K562 (cell line): ENCODE data around the gene CHN2. TPM values are rescaled to one million over a fixed set of nuclear protein-coding genes. Genes with fewer than 3 reads are reported as not detected.

Experiments used
- ATAC-seq: fragments of 200-7000 bp; cut with Tn5 transposase; 3 replicates; pipeline ENCODE4 v1.9.1; 2020; ENCODE audit warnings: moderate library complexity
- BruUV-seq: library from RNA; stranded (reverse); fragments of 400-500 nt; replicated peaks from 2 replicates; lab custom pipeline; 2021; lab: Mats Ljungman, UMichigan
- CTCF ChIA-PET: fragments of 300-600 bp; formaldehyde crosslinking; extraction: SDS; loops from one replicate; lab custom pipeline; 2021; ENCODE audit warnings: low intra/inter-chr PET ratio; lab: Yijun Ruan, JAX
- POLR2A ChIA-PET: fragments of 300-600, 350-650 bp; sonication (Branson Sonifier 250); formaldehyde crosslinking; extraction: SDS; loops from one replicate; lab custom pipeline; 2021; ENCODE audit warnings: antibody characterized with exemption, inconsistent platforms; lab: Yijun Ruan, JAX
- DNase-seq, 4 experiments: peaks; one replicate each; pipeline versions ENCODE4 v3.0.0 to v3.0.0-alpha.2; 2011 to 2018; ENCODE audit warnings: low spot score in 3 of 4, mixed read lengths in 3 of 4; ENCODE audit errors: extremely low read depth in 1 of 4
- FAIRE-seq: peaks from 2 replicates; lab custom pipeline; 2011; peaks lifted over from hg19 to GRCh38; lab: Jason Lieb, UNC
- H2AFZ ChIP-seq: 2 replicates; pipeline ENCODE4 v1.6.0; 2011; ENCODE audit warnings: low read depth, low read length, control low read depth, inconsistent platforms
- H3K27ac ChIP-seq: fragments of 200-600 bp; 3 replicates; pipeline ENCODE4 v1.8.0; 2011; ENCODE audit warnings: low read depth, mild to moderate bottlenecking, control low read depth, inconsistent platforms, low read length, moderate library complexity, mixed read lengths; ENCODE audit errors: extremely low read depth
- H3K27me3 ChIP-seq, 2 experiments: fragments of 300-600 bp in 1 of 2; 2 replicates in 1 of 2; 3 replicates in 1 of 2; pipeline versions ENCODE4 v1.6.0 to v1.8.0; 2011; ENCODE audit warnings: inconsistent platforms in 2 of 2, low read length in 2 of 2, mild to moderate bottlenecking in 1 of 2, mixed read lengths in 1 of 2, moderate library complexity in 1 of 2; ENCODE audit not compliant: control insufficient read depth in 2 of 2, insufficient read depth in 2 of 2
- H3K36me3 ChIP-seq: fragments of 300-600 bp; 3 replicates; pipeline ENCODE4 v1.8.0; 2011; ENCODE audit warnings: mild to moderate bottlenecking, low read length, inconsistent platforms; ENCODE audit not compliant: control insufficient read depth, insufficient read depth
- H3K4me1 ChIP-seq, 2 experiments: fragments of 200-600 bp in 1 of 2; replicated peaks in 1 of 2; 2 replicates in 1 of 2; 3 replicates in 1 of 2; pipeline versions ENCODE4 v1.5.1 to v1.8.0; 2011; ENCODE audit warnings: inconsistent platforms in 2 of 2, low read length in 2 of 2, mild to moderate bottlenecking in 1 of 2, mixed read lengths in 1 of 2, moderate library complexity in 1 of 2; ENCODE audit not compliant: control insufficient read depth in 2 of 2, insufficient read depth in 2 of 2
- H3K4me2 ChIP-seq: 2 replicates; pipeline ENCODE4 v1.6.1; 2011; ENCODE audit warnings: low read length, control low read depth, inconsistent platforms, mixed read lengths; ENCODE audit not compliant: insufficient read depth
- H3K4me3 ChIP-seq: fragments of 200-600 bp; sonication (generic), shearing (Covaris generic); 2 replicates; pipeline ENCODE4 v1.5.1; 2016; ENCODE audit warnings: control low read depth, inconsistent platforms
- H3K79me2 ChIP-seq: fragments of 200-600 bp; 3 replicates; pipeline ENCODE4 v1.8.0; 2011; ENCODE audit warnings: low read length, inconsistent platforms; ENCODE audit not compliant: control insufficient read depth, insufficient read depth
- H3K9ac ChIP-seq, 2 experiments: 2 replicates each; pipeline versions ENCODE4 v1.6.0 to v1.6.1; 2011; ENCODE audit warnings: low read depth in 2 of 2, low read length in 2 of 2, control low read depth in 1 of 2, inconsistent platforms in 1 of 2, mild to moderate bottlenecking in 1 of 2, mixed read lengths in 1 of 2; ENCODE audit not compliant: insufficient read depth in 1 of 2
- H3K9me1 ChIP-seq: one replicate; pipeline ENCODE4 v1.6.0; 2011; ENCODE audit warnings: inconsistent platforms, mild to moderate bottlenecking, low read length, moderate library complexity; ENCODE audit not compliant: control insufficient read depth, insufficient read depth
- H3K9me3 ChIP-seq: replicated peaks from 2 replicates; pipeline ENCODE4 v1.5.1; 2011; ENCODE audit warnings: low read depth, low read length, inconsistent platforms; ENCODE audit not compliant: control insufficient read depth, insufficient read depth
- H4K20me1 ChIP-seq: replicated peaks from 2 replicates; pipeline ENCODE4 v1.6.1; 2011; ENCODE audit warnings: low read length, inconsistent platforms, mixed read lengths; ENCODE audit not compliant: control insufficient read depth, insufficient read depth
- CBFA2T3 ChIP-seq: fragments of 450-650 bp; IDR thresholded peaks from 2 replicates; pipeline ENCODE4 v1.6.1; 2017
- CREB3 ChIP-seq: fragments of 450-650 bp; conservative IDR thresholded peaks from 2 replicates; pipeline ENCODE4 v1.6.1; 2016; ENCODE audit warnings: missing genetic modification characterization, low read depth, mild to moderate bottlenecking, missing compliant biosample characterization, moderate library complexity
- GABPB1 ChIP-seq: sonication (generic); formaldehyde crosslinking; IDR thresholded peaks from 2 replicates; pipeline ENCODE4 v1.8.0; 2022; ENCODE audit warnings: mild to moderate bottlenecking, missing genetic modification reagents
- ID3 ChIP-seq, 2 experiments: fragments of 250-450 bp in 1 of 2; fragments of 450-650 bp in 1 of 2; sonication (Bioruptor Pico) in 1 of 2; IDR thresholded peaks; 2 replicates each; pipeline versions ENCODE4 v1.6.1 to v1.8.0; 2016 to 2021; ENCODE audit warnings: mild to moderate bottlenecking in 2 of 2, moderate library complexity in 2 of 2, missing compliant biosample characterization in 1 of 2, missing genetic modification characterization in 1 of 2
- MCM2 ChIP-seq: fragments of 450-650 bp; IDR thresholded peaks from 2 replicates; pipeline ENCODE4 v1.6.1; 2017; ENCODE audit warnings: low read depth, mild to moderate bottlenecking
- MEF2D ChIP-seq: conservative IDR thresholded peaks from 2 replicates; pipeline ENCODE4 v1.6.1; 2016; ENCODE audit warnings: low read depth, missing genetic modification characterization, missing compliant biosample characterization
- PHB2 ChIP-seq: fragments of 450-650 bp; IDR thresholded peaks from 2 replicates; pipeline ENCODE4 v1.6.1; 2017; ENCODE audit warnings: low read depth
- POLR2A ChIP-seq: fragments of 450-650 bp; conservative IDR thresholded peaks from 2 replicates; pipeline ENCODE4 v1.6.1; 2016
- THRB ChIP-seq: fragments of 450-650 bp; formaldehyde crosslinking; conservative IDR thresholded peaks from 2 replicates; pipeline ENCODE4 v1.4.0; 2022; ENCODE audit warnings: mild to moderate bottlenecking, missing genetic modification characterization
- USF2 ChIP-seq: sonication (generic); formaldehyde crosslinking; IDR thresholded peaks from 2 replicates; pipeline ENCODE4 v1.5.0; 2020; ENCODE audit warnings: missing genetic modification reagents
- ZNF436 ChIP-seq: fragments of 250-450, 450-650 bp; sonication (Bioruptor Pico); formaldehyde crosslinking; IDR thresholded peaks from 2 replicates; pipeline ENCODE4 v1.7.0; 2020; ENCODE audit warnings: mild to moderate bottlenecking
- ZNF780A ChIP-seq: fragments of 250-450 bp; sonication (Bioruptor Pico); IDR thresholded peaks from 2 replicates; pipeline ENCODE4 v1.5.0; 2021; ENCODE audit warnings: mild to moderate bottlenecking
- WGBS: fragments of 100-300 bp; shearing (Covaris generic); methylation state at CpG from one replicate; pipeline ENCODE4 v1.1.6; 2016; ENCODE audit warnings: low coverage, mixed read lengths; ENCODE audit not compliant: insufficient coverage; ENCODE audit errors: missing lambda C conversion rate; 5-methylcytosine and 5-hydroxymethylcytosine counted together
- in situ Hi-C: fragments of 300-500 bp; cut with MboI; formaldehyde crosslinking; loops from 4 replicates; pipeline ENCODE4 v1.15.0; 2018; ENCODE audit warnings: inconsistent platforms, mixed read lengths
- intact Hi-C: fragments of 100-400 bp; cut with micrococcal nuclease; formaldehyde crosslinking; loops from 2 replicates; pipeline ENCODE4 v1.14.2; 2022
- polyA plus RNA-seq, 8 experiments: library from polyadenylated mRNA; depleted of rRNA in 4 of 8; stranded (reverse) in 5 of 8; unstranded in 3 of 8; fragments of >200 nt; fragmentation: Nextera tagmentation in 2 of 8; fragmentation: Illumina TruSeq in 1 of 8; extraction: Ambion mirVana in 2 of 8; extraction: Trizol in 1 of 8; gene quantifications; 2 replicates each; pipeline versions ENCODE4 v1.2.1 to v1.2.3, GENCODE V29; 2011 to 2014; ENCODE audit warnings: inconsistent platforms in 1 of 8, missing spikeins in 1 of 8
- total RNA-seq, 7 experiments: library from RNA; depleted of rRNA in 6 of 7; stranded (reverse); fragments of >200 nt in 6 of 7; fragmentation: Illumina TruSeq in 2 of 7; extraction: Trizol in 2 of 7; gene quantifications; 2 replicates each; pipeline versions ENCODE4 v1.2.1 to v1.2.3, GENCODE V29; 2011 to 2021; ENCODE audit warnings: low replicate concordance in 1 of 7
- TF ChIP-seq, protein P1 (sequence below): fragments of 250-450 bp; sonication (Bioruptor Pico); IDR thresholded peaks from 2 replicates; pipeline ENCODE4 v1.9.0; 2021; ENCODE audit warnings: mild to moderate bottlenecking
- TF ChIP-seq, protein P2 (sequence below): fragments of 200-800 bp; sonication (Bioruptor generic); IDR thresholded peaks from 2 replicates; pipeline ENCODE4 v1.6.1; 2017; ENCODE audit warnings: missing genetic modification characterization, missing compliant biosample characterization
- TF ChIP-seq, protein P3 (sequence below): fragments of 450-650 bp; formaldehyde crosslinking; IDR thresholded peaks from 2 replicates; pipeline ENCODE4 v1.4.0; 2022; ENCODE audit warnings: missing genetic modification characterization

The CHN2 gene
- total and polyA plus RNA-seq, 9 of the 15 experiments (the other 6 are each of a cell fraction or from before 2014, with no cell fraction given) = 0.12 to 2.1 (median 0.31) TPM; not detected in 1

GRCh38 chr7:29249860-29250259, 55.3 kb downstream of the CHN2 start:
- Histone ChIP-seq H3K79me2 (no peaks in the 10 kb centered on the region), H3K27ac (no peak overlapping the region), H3K4me1 (no peaks in the 10 kb centered on the region), H3K9me3 (no peaks in the 10 kb centered on the region), H3K9ac (no peak overlapping the region), H3K4me2 (no peak overlapping the region), H3K9me1 (no peaks in the 10 kb centered on the region), H2AFZ (no peak overlapping the region), H3K4me3 (no peak overlapping the region), H3K27me3 (peaks cover 0 to 8% of the 10 kb centered on the region in 2 experiments; a peak in 4 of 5 replicates), H4K20me1 (no peaks in the 10 kb centered on the region), H3K36me3 (no peaks in the 10 kb centered on the region)
- TF ChIP-seq GABPB1 = no peak
- TF ChIP-seq, protein P1, sequence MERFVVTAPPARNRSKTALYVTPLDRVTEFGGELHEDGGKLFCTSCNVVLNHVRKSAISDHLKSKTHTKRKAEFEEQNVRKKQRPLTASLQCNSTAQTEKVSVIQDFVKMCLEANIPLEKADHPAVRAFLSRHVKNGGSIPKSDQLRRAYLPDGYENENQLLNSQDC (CRISPR knock-in tag) = no peak
- no peak for TF ChIP-seq PHB2
- TF ChIP-seq, protein P2, sequence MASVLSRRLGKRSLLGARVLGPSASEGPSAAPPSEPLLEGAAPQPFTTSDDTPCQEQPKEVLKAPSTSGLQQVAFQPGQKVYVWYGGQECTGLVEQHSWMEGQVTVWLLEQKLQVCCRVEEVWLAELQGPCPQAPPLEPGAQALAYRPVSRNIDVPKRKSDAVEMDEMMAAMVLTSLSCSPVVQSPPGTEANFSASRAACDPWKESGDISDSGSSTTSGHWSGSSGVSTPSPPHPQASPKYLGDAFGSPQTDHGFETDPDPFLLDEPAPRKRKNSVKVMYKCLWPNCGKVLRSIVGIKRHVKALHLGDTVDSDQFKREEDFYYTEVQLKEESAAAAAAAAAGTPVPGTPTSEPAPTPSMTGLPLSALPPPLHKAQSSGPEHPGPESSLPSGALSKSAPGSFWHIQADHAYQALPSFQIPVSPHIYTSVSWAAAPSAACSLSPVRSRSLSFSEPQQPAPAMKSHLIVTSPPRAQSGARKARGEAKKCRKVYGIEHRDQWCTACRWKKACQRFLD = no peak
- TF ChIP-seq, protein P3, sequence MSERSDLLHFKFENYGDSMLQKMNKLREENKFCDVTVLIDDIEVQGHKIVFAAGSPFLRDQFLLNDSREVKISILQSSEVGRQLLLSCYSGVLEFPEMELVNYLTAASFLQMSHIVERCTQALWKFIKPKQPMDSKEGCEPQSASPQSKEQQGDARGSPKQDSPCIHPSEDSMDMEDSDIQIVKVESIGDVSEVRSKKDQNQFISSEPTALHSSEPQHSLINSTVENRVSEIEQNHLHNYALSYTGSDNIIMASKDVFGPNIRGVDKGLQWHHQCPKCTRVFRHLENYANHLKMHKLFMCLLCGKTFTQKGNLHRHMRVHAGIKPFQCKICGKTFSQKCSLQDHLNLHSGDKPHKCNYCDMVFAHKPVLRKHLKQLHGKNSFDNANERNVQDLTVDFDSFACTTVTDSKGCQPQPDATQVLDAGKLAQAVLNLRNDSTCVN (CRISPR knock-in tag) = no peak
- TF ChIP-seq USF2 = no peak
- no peak for TF ChIP-seq CREB3 (tag)
- TF ChIP-seq ZNF780A (CRISPR knock-in tag) = no peak
- no peak for TF ChIP-seq MEF2D
- no peak for TF ChIP-seq POLR2A
- TF ChIP-seq THRB (CRISPR knock-in tag) = no peak
- TF ChIP-seq ZNF436 (CRISPR knock-in tag) = no peak
- TF ChIP-seq CBFA2T3 = no peak
- no peak for TF ChIP-seq ID3 (CRISPR knock-in tag; IDR thresholded peaks at IDR 0.05)
- TF ChIP-seq ID3 (tag; IDR thresholded peaks at IDR 0.05) = no peak
- TF ChIP-seq MCM2 = no peak
- intact Hi-C loops (no loop called here), in situ Hi-C loops (no loop called here)
- ATAC-seq (no peak), FAIRE-seq (no peak), DNase-seq (no peak)
- no TSS peak for BruUV-seq
- ChIA-PET CTCF (no interaction called here), POLR2A (no interaction called here)
- WGBS = 0% methylated on average over 1 of the region's 1 CpG
